Measurements from ENCODE around the gene IRGC.
"Not testable (repeated sequence)": the region's sequence is repeated elsewhere in the genome, so short reads cannot be mapped to it uniquely, and the experiment has no call there.

Gene IRGC, protein sequence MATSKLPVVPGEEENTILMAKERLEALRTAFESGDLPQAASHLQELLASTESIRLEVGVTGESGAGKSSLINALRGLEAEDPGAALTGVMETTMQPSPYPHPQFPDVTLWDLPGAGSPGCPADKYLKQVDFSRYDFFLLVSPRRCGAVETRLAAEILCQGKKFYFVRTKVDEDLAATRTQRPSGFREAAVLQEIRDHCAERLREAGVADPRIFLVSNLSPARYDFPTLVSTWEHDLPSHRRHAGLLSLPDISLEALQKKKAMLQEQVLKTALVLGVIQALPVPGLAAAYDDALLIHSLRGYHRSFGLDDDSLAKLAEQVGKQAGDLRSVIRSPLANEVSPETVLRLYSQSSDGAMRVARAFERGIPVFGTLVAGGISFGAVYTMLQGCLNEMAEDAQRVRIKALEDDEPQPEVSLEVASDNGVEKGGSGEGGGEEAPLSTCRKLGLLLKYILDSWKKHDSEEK

GRCh38 chr19:43715776-43716175 lies at the start of gene IRGC:
Gene IRGC, plus strand, starts transcription at chr19:43716076. Its CDS starts 2,483 bp downstream, at chr19:43718559.
- DNase-seq: no peak

- no peak for DNase-seq
Measured at GRCh38 chr19:43667126-43667875, 48.6 kb upstream of the IRGC start.

DNA sequence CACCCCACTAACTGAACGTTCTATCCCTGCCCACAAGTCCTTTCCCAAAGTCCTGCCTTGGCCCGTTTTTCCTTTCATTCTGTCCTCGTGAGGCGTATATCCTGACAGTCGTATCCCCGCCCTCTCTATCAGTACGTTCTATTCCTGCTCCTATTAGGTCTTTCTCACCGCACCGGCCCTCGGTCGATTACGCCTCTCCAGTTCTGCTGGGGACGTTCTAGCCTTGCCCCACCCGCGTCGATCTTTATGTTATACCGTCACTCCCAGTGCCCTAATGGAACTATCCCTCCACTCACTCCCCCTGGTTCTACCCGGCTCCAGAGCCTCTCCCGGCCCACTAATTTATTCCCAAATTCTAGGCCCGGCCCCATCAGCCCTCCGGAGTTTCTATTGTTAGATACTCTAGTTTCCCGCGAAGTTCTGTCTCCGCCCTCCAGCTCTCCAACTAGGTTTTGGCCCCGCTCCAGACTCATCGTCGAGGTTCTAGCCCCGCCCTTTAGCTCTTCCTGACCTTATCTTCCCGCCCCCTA lies 47.9 kb upstream of the IRGC start:
- DNase-seq: no peak

- peak; percentile 97 for DNase-seq
Measured at GRCh38 chr19:43668406-43669109, 47.3 kb upstream of the IRGC start.

GRCh38 chr19:43672061-43672679 lies 43.7 kb upstream of the IRGC start:
- DNase-seq: no peak

DNA sequence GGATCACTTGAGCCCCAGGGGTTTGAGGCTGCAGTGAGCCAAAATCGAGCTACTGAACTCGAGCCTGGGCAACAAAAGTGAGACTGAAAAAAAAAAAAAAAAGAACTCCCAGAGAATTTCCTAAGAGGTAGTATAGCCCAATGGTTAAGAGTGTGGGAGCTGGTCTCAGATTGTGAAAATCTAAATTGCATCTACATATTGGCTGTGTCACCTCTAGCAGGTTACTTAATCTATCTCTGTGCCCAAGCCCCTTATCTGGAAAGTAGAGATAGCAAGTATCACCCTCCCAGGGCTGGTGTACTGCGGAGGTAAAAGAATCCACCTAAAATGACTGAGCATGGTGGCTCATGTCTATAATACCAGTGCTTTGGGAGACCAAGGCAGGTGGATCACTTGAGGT lies 42.2 kb upstream of the IRGC start:
- DNase-seq: no peak

- DNase-seq: no peak
Measured at GRCh38 chr19:43674183-43674582, 41.7 kb upstream of the IRGC start.

DNA sequence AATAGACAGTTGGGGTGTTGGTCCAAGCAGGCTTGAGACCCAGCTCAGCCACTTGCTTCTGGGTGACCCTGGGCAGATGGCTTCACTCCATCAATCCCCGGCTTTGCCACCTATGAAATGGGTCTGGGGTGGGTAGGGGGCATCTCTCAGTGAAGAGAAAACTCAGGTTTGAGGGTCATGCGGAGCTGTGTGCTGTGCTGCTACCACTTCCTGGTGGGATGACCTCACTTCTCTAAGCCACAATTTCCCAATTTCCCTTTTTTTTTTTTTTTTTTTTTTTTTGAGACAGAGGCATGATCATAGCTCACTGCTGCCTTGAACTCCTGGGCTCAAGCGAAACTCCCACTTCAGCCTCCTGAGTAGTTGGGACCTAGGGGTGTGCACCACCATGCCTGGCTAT lies 41.3 kb upstream of the IRGC start:
- DNase-seq: no peak

DNA sequence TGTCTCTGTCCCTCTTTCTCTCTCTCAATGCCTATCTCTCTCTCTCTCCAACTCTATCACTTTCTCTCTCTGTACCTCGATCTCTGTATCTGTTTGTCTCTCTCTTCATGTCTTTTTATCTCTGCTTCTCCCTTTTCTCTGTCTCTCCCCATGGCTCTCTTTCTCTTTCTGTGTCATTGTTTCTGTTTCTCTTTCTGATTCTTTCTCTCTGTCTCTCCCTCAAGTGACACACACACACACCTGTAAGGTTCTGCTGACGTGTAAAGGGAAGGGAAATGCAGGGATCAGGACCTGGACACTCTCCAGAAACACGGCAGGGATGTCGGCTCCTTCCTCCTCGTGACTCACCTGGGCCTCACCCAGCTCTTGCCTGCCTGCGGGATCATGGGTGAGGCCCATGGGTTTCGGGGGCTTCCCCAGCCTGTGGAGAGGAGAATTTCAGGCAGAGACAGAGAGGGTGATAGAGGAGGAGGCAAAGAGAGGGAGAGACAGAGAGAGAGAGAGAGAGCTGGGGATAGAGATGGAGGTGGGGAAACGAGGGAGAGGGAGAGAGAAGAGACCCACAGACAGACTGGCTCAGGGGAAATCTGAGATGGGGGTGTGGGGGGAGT lies 40.5 kb upstream of the IRGC start:
- DNase-seq: no peak

DNA sequence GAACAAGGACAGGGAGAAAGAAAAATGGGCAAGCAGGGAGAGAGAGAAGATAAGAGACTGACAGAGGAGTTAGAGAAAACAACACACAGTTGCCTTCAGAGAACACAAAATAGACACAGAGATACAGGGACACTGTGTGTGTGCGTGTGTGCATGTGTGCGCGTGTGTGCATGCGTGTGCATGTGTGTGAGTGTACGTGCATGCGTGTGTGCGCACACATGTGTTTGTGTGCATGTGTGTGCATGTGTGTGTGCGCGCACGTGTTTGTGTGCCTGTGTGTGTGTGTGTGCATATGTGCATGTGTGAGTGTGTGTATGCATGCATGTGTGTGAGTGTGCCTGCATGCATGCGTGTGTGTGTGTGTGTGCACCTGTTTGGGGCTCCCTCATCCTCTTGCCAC lies 40.0 kb upstream of the IRGC start:
- DNase-seq: no peak

GRCh38 chr19:43678512-43679261 lies 37.2 kb upstream of the IRGC start:
- DNase-seq: no peak

GRCh38 chr19:43681821-43682220 lies 34.1 kb upstream of the IRGC start:
- no peak for DNase-seq

DNA sequence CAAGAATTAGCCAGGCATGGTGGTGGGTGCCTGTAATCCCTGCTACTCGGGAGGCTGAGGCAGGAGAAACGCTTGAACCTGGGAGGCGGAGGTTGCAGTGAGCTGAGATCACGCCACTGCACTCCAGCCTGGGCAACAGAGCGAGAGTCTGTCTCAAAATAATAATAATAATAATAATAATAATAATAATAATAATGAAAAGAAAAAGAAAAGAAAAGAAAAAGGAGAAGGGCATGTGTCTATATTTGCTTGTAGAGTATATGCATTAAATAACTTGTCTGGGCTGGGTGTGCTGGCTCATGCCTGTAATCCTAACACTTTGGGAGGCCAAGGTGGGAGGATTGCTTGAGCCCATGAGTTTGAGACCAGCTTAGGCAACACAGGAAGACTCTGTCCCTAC lies 33.6 kb upstream of the IRGC start:
- not testable (repeated sequence) for DNase-seq

DNA sequence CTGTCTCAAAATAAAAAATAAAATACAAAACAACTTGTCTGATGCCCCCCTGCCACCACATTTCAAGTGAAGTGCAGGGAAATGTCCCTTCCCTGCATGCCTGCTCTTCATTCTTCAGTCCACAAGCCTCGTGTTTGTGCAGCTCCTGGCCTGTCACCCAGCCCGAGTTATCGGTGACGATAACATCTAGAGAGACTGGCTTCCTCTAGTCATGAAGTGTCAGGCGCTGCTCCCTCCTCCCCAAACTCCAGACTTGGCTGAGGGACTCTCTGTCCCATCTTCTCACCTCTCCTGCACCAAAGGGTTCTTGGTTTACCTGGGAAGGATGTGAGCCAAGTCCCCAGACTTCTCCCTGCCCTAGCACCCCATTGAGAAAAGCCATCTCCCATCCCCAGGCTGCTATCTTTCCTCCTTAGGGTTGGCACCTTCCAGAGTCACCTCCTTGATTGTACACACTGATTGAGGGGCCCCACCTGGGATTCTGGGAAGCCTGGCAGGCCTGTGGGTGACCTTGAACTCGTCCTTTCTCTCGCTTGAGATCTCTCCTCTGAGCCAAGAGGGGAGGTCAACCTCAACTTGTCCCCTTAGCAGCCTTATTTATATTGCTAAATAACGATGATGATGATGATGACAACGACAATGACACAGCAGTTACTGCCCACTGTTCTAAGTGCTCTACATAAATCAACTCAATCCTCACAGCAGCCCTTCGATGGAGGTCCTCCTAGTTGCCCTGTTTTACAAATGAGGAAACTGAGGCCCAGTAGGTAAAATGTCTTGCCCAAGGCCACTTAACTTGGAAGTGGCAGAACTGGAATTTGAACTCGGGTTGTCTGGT lies 32.8 kb upstream of the IRGC start:
- DNase-seq: no peak

DNA sequence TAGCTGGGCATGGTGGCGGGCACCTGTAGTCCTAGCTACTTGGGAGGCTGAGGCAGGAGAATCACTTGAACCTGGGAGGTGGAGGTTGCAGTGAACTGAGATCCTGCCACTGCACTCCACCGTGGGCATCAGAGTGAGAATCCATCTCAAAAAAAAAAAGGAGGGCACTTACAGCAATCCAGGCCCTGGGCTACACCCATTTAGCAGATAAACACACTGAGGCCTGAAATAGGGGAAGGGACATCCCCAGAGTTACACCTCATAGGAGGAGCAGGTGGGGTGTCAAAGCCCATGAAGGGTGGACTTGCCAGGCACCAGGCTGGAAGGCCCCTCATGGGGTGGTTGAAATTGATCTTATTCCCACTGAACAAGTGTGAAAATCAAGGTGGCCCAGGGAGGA lies 32.0 kb upstream of the IRGC start:
- DNase-seq: no peak

- no peak for DNase-seq
Measured at GRCh38 chr19:43684326-43684725, 31.6 kb upstream of the IRGC start.

- no peak for DNase-seq
Measured at GRCh38 chr19:43687660-43687997, 28.2 kb upstream of the IRGC start.

- DNase-seq: no peak
Measured at GRCh38 chr19:43688059-43688701, 27.7 kb upstream of the IRGC start.

GRCh38 chr19:43690444-43690843 lies 25.4 kb upstream of the IRGC start:
- no peak for DNase-seq

DNA sequence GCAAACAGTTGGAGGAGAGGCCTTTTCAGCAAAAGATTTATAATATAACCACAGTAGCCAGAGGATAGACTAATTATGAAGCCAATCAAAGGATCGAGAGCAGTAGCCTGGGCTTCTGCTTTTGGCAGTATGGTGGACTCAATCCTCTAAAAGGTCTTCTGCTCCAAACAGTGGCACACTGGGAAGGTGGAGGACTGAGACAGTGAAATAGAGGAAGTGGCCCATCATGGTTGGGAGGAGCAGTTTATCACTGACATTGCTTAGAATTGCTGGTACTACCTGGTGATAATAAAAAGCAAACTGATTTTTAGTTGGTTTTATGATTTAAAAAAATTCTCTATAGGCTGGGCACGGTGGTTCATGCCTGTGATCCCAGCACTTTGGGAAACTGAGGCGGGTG lies 25.0 kb upstream of the IRGC start:
- DNase-seq: no peak
